PC-3 (cell line): ENCODE results near the gene DLL3. TPM values are rescaled to one million over a fixed set of nuclear protein-coding genes. Genes with fewer than 3 reads are reported as not detected.

ENCODE experiments used
- ATAC-seq: fragments of 200-7000 bp; cut with Tn5 transposase; 2 replicates; pipeline ENCODE4 v1.9.1; 2020; ENCODE audit warnings: mild to moderate bottlenecking, moderate library complexity
- BruUV-seq: library from RNA; stranded (reverse); fragments of 400-500 nt; replicated peaks from 2 replicates; lab custom pipeline; 2021; lab: Mats Ljungman, UMichigan
- CTCF ChIA-PET: fragments of 300-600 bp; sonication (Branson Sonifier 250); formaldehyde crosslinking; loops from one replicate; lab custom pipeline; 2022; ENCODE audit warnings: antibody characterized with exemption; lab: Charles Lee
- POLR2A ChIA-PET: fragments of 300-600 bp; sonication (Branson Sonifier 250); formaldehyde crosslinking; loops from one replicate; lab custom pipeline; 2022; ENCODE audit warnings: antibody characterized with exemption; ENCODE audit not compliant: unreplicated experiment; lab: Charles Lee
- DNase-seq: peaks from one replicate; pipeline ENCODE4 v3.0.0-alpha.2; 2015
- H2AFZ ChIP-seq: fragments of 300-600 bp; sonication (generic); 2 replicates; pipeline ENCODE4 v1.6.0; 2016; ENCODE audit warnings: antibody characterized with exemption, low read length
- H3F3A ChIP-seq: fragments of 300-600 bp; sonication (generic); one replicate; pipeline ENCODE4 v1.6.0; 2017; ENCODE audit warnings: antibody characterized with exemption, low read length, control low read depth, mild to moderate bottlenecking; ENCODE audit not compliant: unreplicated experiment
- H3K27ac ChIP-seq: fragments of 300-600 bp; sonication (generic); 2 replicates; pipeline ENCODE4 v1.5.1; 2016; ENCODE audit warnings: mild to moderate bottlenecking, low read length
- H3K27me3 ChIP-seq: fragments of 300-600 bp; sonication (generic); 2 replicates; pipeline ENCODE4 v1.6.1; 2016; ENCODE audit warnings: low read length, mixed read lengths
- H3K36me3 ChIP-seq: fragments of 300-600 bp; sonication (generic); 2 replicates; pipeline ENCODE4 v1.6.1; 2016; ENCODE audit warnings: low read depth, mixed run types, low read length, mixed read lengths
- H3K4me1 ChIP-seq: fragments of 300-600 bp; sonication (generic); 2 replicates; pipeline ENCODE4 v1.5.1; 2016; ENCODE audit warnings: low read length; ENCODE audit not compliant: insufficient read depth
- H3K4me2 ChIP-seq: fragments of 300-600 bp; sonication (generic); 2 replicates; pipeline ENCODE4 v1.6.0; 2016; ENCODE audit warnings: low read length
- H3K4me3 ChIP-seq: fragments of 300-600 bp; sonication (generic); 2 replicates; pipeline ENCODE4 v1.5.1; 2016; ENCODE audit warnings: mild to moderate bottlenecking, low read length, mixed read lengths
- H3K79me2 ChIP-seq: fragments of 300-600 bp; sonication (generic); 2 replicates; pipeline ENCODE4 v1.6.1; 2017; ENCODE audit warnings: low read length, mixed read lengths
- H3K9ac ChIP-seq: fragments of 300-600 bp; sonication (generic); 2 replicates; pipeline ENCODE4 v1.6.0; 2016; ENCODE audit warnings: mild to moderate bottlenecking, low read length
- H3K9me2 ChIP-seq: fragments of 300-600 bp; sonication (generic); replicated peaks from 2 replicates; pipeline ENCODE4 v1.6.1; 2016; ENCODE audit warnings: mixed run types, low read length, mixed read lengths
- H3K9me3 ChIP-seq: fragments of 300-600 bp; sonication (generic); 2 replicates; pipeline ENCODE4 v1.6.1; 2016; ENCODE audit warnings: low read length, mixed read lengths
- H4K20me1 ChIP-seq: fragments of 300-600 bp; sonication (generic); 2 replicates; pipeline ENCODE4 v1.6.1; 2016; ENCODE audit warnings: low read length, mixed read lengths
- CTCF ChIP-seq: fragments of 300-600 bp; sonication (generic); conservative IDR thresholded peaks from 2 replicates; pipeline ENCODE4 v1.5.1; 2017; ENCODE audit warnings: antibody characterized with exemption, low read depth, mild to moderate bottlenecking, low read length
- EZH2 ChIP-seq: fragments of 300-600 bp; sonication (generic); IDR thresholded peaks from one replicate; pipeline ENCODE4 v1.6.1; 2017; ENCODE audit warnings: antibody characterized with exemption, mild to moderate bottlenecking, low read length; ENCODE audit not compliant: unreplicated experiment
- EZH2phosphoT487 ChIP-seq: fragments of 300-600 bp; sonication (generic); IDR thresholded peaks from 2 replicates; pipeline ENCODE4 v1.6.1; 2018; ENCODE audit warnings: mild to moderate bottlenecking, antibody characterized with exemption, low read length, borderline replicate concordance
- intact Hi-C: fragments of 100-400 bp; cut with micrococcal nuclease; formaldehyde crosslinking; loops from 2 replicates; pipeline ENCODE4 v1.9.0; 2023
- total RNA-seq: library from RNA; depleted of rRNA; stranded (reverse); fragments of >200 nt; gene quantifications from 2 replicates; pipeline ENCODE4 v1.2.3, GENCODE V29; 2014

DLL3 gene
- total RNA-seq, 1 experiment from 2014 or later: 7.2 TPM

- Histone ChIP-seq H3F3A (no peaks in the 10 kb centered on the region), H3K27ac (no peak overlapping the region), H3K9me2 (no peaks in the 10 kb centered on the region), H3K4me2 (no peak overlapping the region), H4K20me1 (no peaks in the 10 kb centered on the region), H3K4me3 (no peak overlapping the region), H3K27me3 (peaks cover 5% of the 10 kb centered on the region; the same call in 1 of the 2 replicates), H3K36me3 (no peaks in the 10 kb centered on the region), H3K4me1 (no peaks in the 10 kb centered on the region), H3K9ac (no peak overlapping the region), H3K79me2 (no peaks in the 10 kb centered on the region), H3K9me3 (no peaks in the 10 kb centered on the region), H2AFZ (no peak overlapping the region)
- ATAC-seq: no peak
- DNase-seq: no peak
- intact Hi-C loops: no loop called here
- ChIA-PET CTCF (no interaction called here), POLR2A (no interaction called here)
- no peak for TF ChIP-seq EZH2phosphoT487
- no peak for TF ChIP-seq EZH2
- TF ChIP-seq CTCF: no peak
- BruUV-seq: no TSS peak
Measured at GRCh38 chr19:39518975-39519374, 20.2 kb downstream of the DLL3 start.

- Histone ChIP-seq H3K36me3 (no peaks in the 10 kb centered on the region), H3K27me3 (no peaks in the 10 kb centered on the region), H3K27ac (no peak overlapping the region), H3K4me2 (no peak overlapping the region), H3K79me2 (no peaks in the 10 kb centered on the region), H3K4me3 (no peak overlapping the region), H3F3A (no peaks in the 10 kb centered on the region), H3K9ac (no peak overlapping the region), H3K4me1 (no peaks in the 10 kb centered on the region), H3K9me3 (no peaks in the 10 kb centered on the region), H3K9me2 (no peaks in the 10 kb centered on the region), H4K20me1 (no peaks in the 10 kb centered on the region), H2AFZ (no peak overlapping the region)
- intact Hi-C loops: no loop called here
- no TSS peak for BruUV-seq
- CTCF ChIA-PET: no interaction called here
- DNase-seq: no peak
- POLR2A ChIA-PET: no interaction called here
- no peak for ATAC-seq
- TF ChIP-seq EZH2phosphoT487 (no peak), CTCF (no peak), EZH2 (no peak)
Measured at GRCh38 chr19:39520541-39521484, 22.1 kb downstream of the DLL3 start.

GRCh38 chr19:39524495-39524894 lies 25.7 kb downstream of the DLL3 start:
- no peaks in the 10 kb centered on the region for H3F3A ChIP-seq
- H3K27ac ChIP-seq: no peak overlapping the region
- POLR2A ChIA-PET: no interaction called here
- no peak for ATAC-seq
- H3K4me1 ChIP-seq: no peaks in the 10 kb centered on the region
- H3K4me2 ChIP-seq: no peak overlapping the region
- DNase-seq: no peak
- no TSS peak for BruUV-seq
- H3K4me3 ChIP-seq: no peak overlapping the region
- no peaks in the 10 kb centered on the region for H3K79me2 ChIP-seq
- no peaks in the 10 kb centered on the region for H3K9me3 ChIP-seq
- CTCF ChIA-PET: no interaction called here
- H4K20me1 ChIP-seq: no peaks in the 10 kb centered on the region
- no peaks in the 10 kb centered on the region for H3K27me3 ChIP-seq
- intact Hi-C loops: no loop called here
- no peaks in the 10 kb centered on the region for H3K36me3 ChIP-seq
- H3K9me2 ChIP-seq: no peaks in the 10 kb centered on the region
- H2AFZ ChIP-seq: no peak overlapping the region
- no peak for TF ChIP-seq CTCF
- no peak for TF ChIP-seq EZH2phosphoT487
- no peak for TF ChIP-seq EZH2
- H3K9ac ChIP-seq: no peak overlapping the region
